NT2/D1 (cell line): Measurements from ENCODE around the gene DICER1.

Source experiments
- DNase-seq: peaks from one replicate; pipeline ENCODE4 v3.0.0-alpha.2; 2011; ENCODE audit warnings: low read depth, low spot score
- H3K27me3 ChIP-seq: 2 replicates; pipeline ENCODE4 v1.6.0; 2011; ENCODE audit warnings: mild to moderate bottlenecking; ENCODE audit not compliant: insufficient read length, insufficient read depth
- H3K36me3 ChIP-seq: 2 replicates; pipeline ENCODE4 v1.6.1; 2011; ENCODE audit warnings: mild to moderate bottlenecking, low read length, mixed read lengths; ENCODE audit not compliant: insufficient read depth, insufficient read length
- H3K4me1 ChIP-seq: 2 replicates; pipeline ENCODE4 v1.5.1; 2011; ENCODE audit not compliant: insufficient read depth, insufficient read length
- H3K4me3 ChIP-seq: 2 replicates; pipeline ENCODE4 v1.5.1; 2011; ENCODE audit warnings: low read depth; ENCODE audit not compliant: insufficient read length
- H3K9ac ChIP-seq: 2 replicates; pipeline ENCODE4 v1.6.0; 2011; ENCODE audit warnings: low read depth; ENCODE audit not compliant: insufficient read length
- H3K9me3 ChIP-seq: 2 replicates; pipeline ENCODE4 v1.5.1; 2011; ENCODE audit warnings: mild to moderate bottlenecking, low read length; ENCODE audit not compliant: insufficient read depth
- SUZ12 ChIP-seq: IDR thresholded peaks from 2 replicates; pipeline ENCODE4 v1.6.1; 2011; ENCODE audit not compliant: insufficient read length, insufficient read depth; ENCODE audit errors: extremely low read depth
- YY1 ChIP-seq: IDR thresholded peaks from 2 replicates; pipeline ENCODE4 v1.6.1; 2011; ENCODE audit not compliant: insufficient read length, insufficient read depth
- ZNF274 ChIP-seq: IDR thresholded peaks from 2 replicates; pipeline ENCODE4 v1.6.1; 2011; ENCODE audit warnings: mild to moderate bottlenecking, low read depth, low read length

DICER1 gene

DNA sequence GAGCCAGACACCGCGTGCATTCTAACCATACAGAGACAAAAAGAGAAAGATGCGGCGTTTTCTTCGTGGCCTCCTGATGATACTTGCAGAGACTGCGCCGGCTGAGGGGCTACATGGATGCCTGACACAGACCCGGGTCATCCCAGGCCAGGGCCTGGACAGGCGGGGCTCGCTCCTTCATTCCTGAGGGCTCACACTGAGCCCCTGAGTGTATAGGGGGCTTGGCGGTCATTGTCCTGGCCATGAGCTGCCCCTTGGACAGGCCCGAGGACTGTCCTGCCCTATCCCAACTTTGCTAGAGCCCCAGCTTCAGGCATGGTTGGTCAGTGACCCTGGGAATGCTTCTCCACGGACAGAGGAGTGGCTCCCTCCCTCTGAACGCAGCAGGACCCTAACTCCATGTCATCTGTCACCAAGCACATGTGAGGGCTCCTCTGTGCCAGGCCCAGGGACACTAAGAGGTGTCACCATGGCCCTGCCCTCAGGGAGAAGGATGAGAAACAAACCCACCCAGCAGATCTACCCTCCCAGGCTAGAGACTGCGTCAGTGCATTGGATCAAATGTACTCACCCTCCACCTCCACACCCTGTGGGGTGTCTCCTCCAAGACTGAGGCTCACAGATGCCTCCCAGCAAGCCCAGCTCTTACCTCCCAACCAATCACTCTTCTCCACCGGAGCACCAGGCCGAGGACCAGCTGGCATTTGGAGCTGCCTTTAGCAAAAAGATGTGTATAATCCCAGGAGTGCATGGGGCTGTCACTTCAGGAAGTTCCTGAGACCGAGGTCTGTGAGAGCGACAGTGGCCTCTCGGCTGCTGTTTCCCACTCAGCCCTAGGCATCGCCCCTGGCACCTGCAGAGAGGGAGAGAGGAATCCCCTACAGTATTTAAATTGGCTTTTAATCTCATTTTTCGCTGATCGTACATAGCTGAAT lies 102.7 kb downstream of the DICER1 start:
- H3K9ac ChIP-seq = no peak overlapping the region
- no peak for TF ChIP-seq YY1
- no peak for TF ChIP-seq ZNF274
- no peak for TF ChIP-seq SUZ12
- no peak overlapping the region for H3K4me3 ChIP-seq
- DNase-seq = no peak
- H3K36me3 ChIP-seq = no peaks in the 10 kb centered on the region
- H3K27me3 ChIP-seq = peaks cover 13% of the 10 kb centered on the region
- no peaks in the 10 kb centered on the region for H3K9me3 ChIP-seq
- H3K4me1 ChIP-seq = peaks cover 3% of the 10 kb centered on the region

DNA sequence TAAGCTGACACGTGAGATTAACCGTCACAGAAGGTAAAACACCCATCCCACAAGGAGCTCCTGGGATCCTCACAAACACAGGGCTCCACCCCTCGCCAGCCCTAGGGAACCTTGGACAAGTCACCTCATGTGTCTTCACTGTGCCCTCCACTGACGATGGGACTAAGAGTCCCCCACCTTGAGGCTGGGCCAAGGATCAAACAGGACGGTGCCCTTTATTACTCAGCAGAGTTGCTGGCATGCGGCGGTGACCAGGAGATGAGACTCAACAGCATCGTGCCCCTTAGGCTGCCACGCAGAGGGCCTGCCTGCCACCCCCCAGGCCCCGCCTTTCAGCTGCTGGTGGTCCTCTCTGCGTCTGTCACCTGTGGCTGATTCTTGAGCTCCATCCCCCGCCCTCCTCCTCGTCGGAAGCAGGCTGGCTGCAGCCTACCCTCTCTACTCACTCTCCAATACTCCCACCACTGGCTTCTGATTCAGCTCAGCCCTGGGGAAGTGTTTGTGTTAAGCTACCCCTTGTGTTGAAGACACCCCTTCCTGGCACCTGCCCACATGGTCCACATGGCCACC lies 105.2 kb downstream of the DICER1 start:
- Histone ChIP-seq H3K4me1 (peaks cover 6% of the 10 kb centered on the region), H3K36me3 (no peaks in the 10 kb centered on the region), H3K9ac (no peak overlapping the region), H3K27me3 (peaks cover 24% of the 10 kb centered on the region), H3K4me3 (no peak overlapping the region), H3K9me3 (no peaks in the 10 kb centered on the region)
- TF ChIP-seq ZNF274 (no peak), SUZ12 (no peak)
- DNase-seq = no peak

DNA sequence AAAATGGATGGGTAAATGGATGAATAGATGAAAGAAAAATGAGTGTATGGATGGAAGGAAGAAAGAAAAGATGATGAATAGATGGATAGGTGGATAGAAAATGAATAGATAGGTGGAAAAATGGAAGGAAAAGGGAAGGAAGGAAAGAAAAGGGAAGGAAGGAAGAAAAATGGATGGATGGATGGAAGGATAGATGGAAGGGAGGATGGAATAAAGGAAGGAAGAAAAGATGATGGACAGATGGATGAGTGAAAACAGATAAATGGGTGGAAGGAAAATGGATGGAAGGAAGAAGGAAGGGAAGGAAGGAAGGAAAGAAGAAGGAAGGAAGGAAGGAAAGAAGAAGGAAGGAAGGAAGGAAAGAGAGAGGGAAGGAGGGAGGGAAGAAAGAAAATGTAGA lies 107.4 kb downstream of the DICER1 start:
- TF ChIP-seq YY1 (no peak), SUZ12 (no peak), ZNF274 (no peak)
- H3K27me3 ChIP-seq = peaks cover 24% of the 10 kb centered on the region
- peaks cover 13% of the 10 kb centered on the region for H3K4me1 ChIP-seq

DNA sequence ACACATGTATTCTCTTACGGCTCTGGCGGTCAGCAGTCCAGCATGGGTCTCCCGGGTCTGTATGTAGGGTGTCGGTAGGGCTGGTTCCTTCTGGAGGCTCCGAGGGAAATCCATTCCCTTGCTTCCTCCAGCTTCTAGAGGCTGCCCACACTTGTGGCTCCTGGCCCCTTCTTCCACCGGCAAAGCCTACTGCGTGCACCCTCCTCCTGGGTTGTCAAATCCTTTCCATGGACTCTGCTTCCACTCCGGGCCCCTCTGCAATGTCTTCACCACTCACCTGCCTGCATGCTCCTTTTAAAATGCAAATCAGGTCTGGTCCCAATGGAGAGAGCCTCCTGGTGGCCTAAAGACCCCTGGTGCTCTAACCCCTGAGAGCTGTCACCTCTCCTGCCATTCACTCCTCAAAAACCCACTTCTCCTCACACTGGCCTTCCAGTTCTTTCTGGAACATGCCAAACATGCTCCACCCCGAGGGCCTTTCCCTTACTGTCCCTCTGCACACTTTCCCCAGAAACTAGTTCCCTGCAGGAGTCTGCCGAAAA lies 108.5 kb downstream of the DICER1 start:
- H3K4me3 ChIP-seq = no peak overlapping the region
- no peak overlapping the region for H3K9ac ChIP-seq
- TF ChIP-seq ZNF274 = no peak
- peaks cover 16% of the 10 kb centered on the region for H3K4me1 ChIP-seq
- peaks cover 27% of the 10 kb centered on the region for H3K27me3 ChIP-seq
- DNase-seq = no peak
- H3K9me3 ChIP-seq = no peaks in the 10 kb centered on the region
- H3K36me3 ChIP-seq = no peaks in the 10 kb centered on the region

More for the DNA sequence above, 107.4 kb downstream of the DICER1 start:
- Histone ChIP-seq H3K9ac (no peak overlapping the region), H3K9me3 (no peaks in the 10 kb centered on the region), H3K4me3 (no peak overlapping the region), H3K36me3 (no peaks in the 10 kb centered on the region)
- DNase-seq = no peak

GRCh38 chr14:95047754-95048153 lies 109.6 kb downstream of the DICER1 start:
- H3K27me3 ChIP-seq = peaks cover 37% of the 10 kb centered on the region
- no peak for DNase-seq
- no peaks in the 10 kb centered on the region for H3K9me3 ChIP-seq
- H3K36me3 ChIP-seq = no peaks in the 10 kb centered on the region
- no peak overlapping the region for H3K9ac ChIP-seq
- no peak overlapping the region for H3K4me3 ChIP-seq
- TF ChIP-seq SUZ12 (no peak), ZNF274 (no peak), YY1 (no peak)
- peaks cover 16% of the 10 kb centered on the region for H3K4me1 ChIP-seq

DNA sequence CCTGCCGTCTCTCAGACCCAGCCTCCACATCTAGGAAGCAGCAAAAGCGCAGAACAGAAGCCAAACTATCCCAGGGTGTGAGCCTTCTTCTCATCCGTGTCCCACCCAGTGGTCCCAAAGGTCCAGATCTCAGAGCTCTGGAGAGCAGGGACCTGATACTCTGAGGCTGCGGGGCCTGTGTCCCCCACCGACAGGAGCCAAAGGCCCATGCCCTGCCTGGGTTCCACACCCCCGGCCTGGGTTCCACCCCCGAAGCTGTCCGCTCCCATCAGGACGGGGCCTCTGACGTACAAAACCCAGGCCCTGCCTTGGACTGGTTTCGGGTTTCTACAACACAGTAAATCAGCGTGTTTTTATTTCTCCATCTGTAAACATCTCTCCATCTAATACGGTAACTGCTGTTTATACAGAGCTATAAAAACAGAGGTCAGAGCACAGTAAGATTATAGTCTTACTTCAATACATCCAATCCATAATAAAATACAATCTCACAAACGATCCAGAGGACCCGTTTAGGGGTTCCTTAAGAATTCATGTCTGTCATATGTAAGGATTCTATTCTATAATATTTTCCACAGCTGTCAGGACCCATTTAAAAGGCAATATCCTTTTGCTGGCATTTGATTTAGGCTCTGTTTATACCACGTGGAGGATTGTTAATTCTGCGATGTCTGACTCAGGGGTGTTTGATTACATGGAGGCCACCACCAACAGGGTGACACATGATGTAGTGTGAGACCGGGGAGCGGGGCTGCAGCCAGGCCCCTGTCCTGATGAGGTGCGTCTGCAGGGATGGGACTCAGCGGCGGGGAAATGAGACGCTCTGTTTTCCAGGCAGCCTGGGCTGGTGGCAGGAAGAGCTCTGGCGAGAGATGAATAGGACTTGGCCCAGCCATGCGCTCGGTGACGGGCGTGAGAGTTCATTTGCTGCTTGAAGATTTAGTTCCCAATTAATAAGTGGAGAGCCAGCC lies 110.3 kb downstream of the DICER1 start:
- TF ChIP-seq ZNF274 (no peak), YY1 (no peak), SUZ12 (no peak)
- peaks cover 14% of the 10 kb centered on the region for H3K4me1 ChIP-seq
- H3K9me3 ChIP-seq = no peaks in the 10 kb centered on the region
- no peak for DNase-seq
- peaks cover 37% of the 10 kb centered on the region for H3K27me3 ChIP-seq
- H3K36me3 ChIP-seq = no peaks in the 10 kb centered on the region
- H3K9ac ChIP-seq = no peak overlapping the region
- no peak overlapping the region for H3K4me3 ChIP-seq
